ENCODE data around the gene MMP2.

DNA sequence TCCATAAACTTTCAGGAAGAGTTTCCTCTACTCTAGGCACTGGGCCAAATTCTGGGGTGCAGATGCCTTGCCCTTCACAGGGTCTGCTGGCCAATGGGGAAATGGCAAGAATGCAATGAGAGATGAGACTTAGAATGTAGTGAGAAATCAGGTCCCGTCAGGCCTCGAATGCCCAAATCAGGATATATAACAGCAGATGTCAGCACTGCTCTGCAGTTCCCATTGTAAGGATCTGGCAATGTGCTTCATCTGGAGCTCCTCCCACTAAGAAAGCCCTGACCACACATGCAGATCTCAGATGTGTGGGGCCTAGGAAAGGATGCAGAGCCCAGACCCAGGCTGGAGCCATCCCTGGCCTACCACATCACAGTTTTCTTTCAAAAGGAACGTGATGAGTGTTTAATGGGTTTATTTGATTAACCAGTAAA lies 16.0 kb downstream of the MMP2 start:
- TF ChIP-seq, protein P1, sequence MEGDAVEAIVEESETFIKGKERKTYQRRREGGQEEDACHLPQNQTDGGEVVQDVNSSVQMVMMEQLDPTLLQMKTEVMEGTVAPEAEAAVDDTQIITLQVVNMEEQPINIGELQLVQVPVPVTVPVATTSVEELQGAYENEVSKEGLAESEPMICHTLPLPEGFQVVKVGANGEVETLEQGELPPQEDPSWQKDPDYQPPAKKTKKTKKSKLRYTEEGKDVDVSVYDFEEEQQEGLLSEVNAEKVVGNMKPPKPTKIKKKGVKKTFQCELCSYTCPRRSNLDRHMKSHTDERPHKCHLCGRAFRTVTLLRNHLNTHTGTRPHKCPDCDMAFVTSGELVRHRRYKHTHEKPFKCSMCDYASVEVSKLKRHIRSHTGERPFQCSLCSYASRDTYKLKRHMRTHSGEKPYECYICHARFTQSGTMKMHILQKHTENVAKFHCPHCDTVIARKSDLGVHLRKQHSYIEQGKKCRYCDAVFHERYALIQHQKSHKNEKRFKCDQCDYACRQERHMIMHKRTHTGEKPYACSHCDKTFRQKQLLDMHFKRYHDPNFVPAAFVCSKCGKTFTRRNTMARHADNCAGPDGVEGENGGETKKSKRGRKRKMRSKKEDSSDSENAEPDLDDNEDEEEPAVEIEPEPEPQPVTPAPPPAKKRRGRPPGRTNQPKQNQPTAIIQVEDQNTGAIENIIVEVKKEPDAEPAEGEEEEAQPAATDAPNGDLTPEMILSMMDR (tag by site-specific recombination; IDR thresholded peaks at IDR 0.05), result peak; percentile 61
- no peak for TF ChIP-seq ZNF274 (IDR thresholded peaks at IDR 0.05; ENCODE audit: low read length)
- TF ChIP-seq ZNF274 (tag by site-specific recombination; IDR thresholded peaks at IDR 0.05; ENCODE audit: borderline replicate concordance), result no peak
- TF ChIP-seq TCF7L2 (IDR thresholded peaks at IDR 0.05; ENCODE audit: borderline replicate concordance, low read depth, low read length), result no peak
- TF ChIP-seq, protein P2, sequence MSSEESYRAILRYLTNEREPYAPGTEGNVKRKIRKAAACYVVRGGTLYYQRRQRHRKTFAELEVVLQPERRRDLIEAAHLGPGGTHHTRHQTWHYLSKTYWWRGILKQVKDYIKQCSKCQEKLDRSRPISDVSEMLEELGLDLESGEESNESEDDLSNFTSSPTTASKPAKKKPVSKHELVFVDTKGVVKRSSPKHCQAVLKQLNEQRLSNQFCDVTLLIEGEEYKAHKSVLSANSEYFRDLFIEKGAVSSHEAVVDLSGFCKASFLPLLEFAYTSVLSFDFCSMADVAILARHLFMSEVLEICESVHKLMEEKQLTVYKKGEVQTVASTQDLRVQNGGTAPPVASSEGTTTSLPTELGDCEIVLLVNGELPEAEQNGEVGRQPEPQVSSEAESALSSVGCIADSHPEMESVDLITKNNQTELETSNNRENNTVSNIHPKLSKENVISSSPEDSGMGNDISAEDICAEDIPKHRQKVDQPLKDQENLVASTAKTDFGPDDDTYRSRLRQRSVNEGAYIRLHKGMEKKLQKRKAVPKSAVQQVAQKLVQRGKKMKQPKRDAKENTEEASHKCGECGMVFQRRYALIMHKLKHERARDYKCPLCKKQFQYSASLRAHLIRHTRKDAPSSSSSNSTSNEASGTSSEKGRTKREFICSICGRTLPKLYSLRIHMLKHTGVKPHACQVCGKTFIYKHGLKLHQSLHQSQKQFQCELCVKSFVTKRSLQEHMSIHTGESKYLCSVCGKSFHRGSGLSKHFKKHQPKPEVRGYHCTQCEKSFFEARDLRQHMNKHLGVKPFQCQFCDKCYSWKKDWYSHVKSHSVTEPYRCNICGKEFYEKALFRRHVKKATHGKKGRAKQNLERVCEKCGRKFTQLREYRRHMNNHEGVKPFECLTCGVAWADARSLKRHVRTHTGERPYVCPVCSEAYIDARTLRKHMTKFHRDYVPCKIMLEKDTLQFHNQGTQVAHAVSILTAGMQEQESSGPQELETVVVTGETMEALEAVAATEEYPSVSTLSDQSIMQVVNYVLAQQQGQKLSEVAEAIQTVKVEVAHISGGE (tag by site-specific recombination; conservative IDR thresholded peaks at IDR 0.05; ENCODE audit: low read depth), result no peak
- TF ChIP-seq, protein P3, sequence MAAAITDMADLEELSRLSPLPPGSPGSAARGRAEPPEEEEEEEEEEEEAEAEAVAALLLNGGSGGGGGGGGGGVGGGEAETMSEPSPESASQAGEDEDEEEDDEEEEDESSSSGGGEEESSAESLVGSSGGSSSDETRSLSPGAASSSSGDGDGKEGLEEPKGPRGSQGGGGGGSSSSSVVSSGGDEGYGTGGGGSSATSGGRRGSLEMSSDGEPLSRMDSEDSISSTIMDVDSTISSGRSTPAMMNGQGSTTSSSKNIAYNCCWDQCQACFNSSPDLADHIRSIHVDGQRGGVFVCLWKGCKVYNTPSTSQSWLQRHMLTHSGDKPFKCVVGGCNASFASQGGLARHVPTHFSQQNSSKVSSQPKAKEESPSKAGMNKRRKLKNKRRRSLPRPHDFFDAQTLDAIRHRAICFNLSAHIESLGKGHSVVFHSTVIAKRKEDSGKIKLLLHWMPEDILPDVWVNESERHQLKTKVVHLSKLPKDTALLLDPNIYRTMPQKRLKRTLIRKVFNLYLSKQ (tag by site-specific recombination; IDR thresholded peaks at IDR 0.05; ENCODE audit: borderline replicate concordance), result no peak
- TF ChIP-seq, protein P4, sequence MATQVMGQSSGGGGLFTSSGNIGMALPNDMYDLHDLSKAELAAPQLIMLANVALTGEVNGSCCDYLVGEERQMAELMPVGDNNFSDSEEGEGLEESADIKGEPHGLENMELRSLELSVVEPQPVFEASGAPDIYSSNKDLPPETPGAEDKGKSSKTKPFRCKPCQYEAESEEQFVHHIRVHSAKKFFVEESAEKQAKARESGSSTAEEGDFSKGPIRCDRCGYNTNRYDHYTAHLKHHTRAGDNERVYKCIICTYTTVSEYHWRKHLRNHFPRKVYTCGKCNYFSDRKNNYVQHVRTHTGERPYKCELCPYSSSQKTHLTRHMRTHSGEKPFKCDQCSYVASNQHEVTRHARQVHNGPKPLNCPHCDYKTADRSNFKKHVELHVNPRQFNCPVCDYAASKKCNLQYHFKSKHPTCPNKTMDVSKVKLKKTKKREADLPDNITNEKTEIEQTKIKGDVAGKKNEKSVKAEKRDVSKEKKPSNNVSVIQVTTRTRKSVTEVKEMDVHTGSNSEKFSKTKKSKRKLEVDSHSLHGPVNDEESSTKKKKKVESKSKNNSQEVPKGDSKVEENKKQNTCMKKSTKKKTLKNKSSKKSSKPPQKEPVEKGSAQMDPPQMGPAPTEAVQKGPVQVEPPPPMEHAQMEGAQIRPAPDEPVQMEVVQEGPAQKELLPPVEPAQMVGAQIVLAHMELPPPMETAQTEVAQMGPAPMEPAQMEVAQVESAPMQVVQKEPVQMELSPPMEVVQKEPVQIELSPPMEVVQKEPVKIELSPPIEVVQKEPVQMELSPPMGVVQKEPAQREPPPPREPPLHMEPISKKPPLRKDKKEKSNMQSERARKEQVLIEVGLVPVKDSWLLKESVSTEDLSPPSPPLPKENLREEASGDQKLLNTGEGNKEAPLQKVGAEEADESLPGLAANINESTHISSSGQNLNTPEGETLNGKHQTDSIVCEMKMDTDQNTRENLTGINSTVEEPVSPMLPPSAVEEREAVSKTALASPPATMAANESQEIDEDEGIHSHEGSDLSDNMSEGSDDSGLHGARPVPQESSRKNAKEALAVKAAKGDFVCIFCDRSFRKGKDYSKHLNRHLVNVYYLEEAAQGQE (tag by site-specific recombination; IDR thresholded peaks at IDR 0.05), result no peak
- no peak for TF ChIP-seq ZNF404 (tag by site-specific recombination; IDR thresholded peaks at IDR 0.05)
- no peak for TF ChIP-seq ZBTB21 (tag by site-specific recombination; IDR thresholded peaks at IDR 0.05)
- TF ChIP-seq ZNF221 (tag by site-specific recombination; IDR thresholded peaks at IDR 0.05; ENCODE audit: borderline replicate concordance), result no peak
- no peak for TF ChIP-seq ZNF768 (tag by site-specific recombination; IDR thresholded peaks at IDR 0.05)

Data from HEK293 (cell line).